Measurements from ENCODE around the gene TSNAXIP1. TPM values are rescaled to one million over a fixed set of nuclear protein-coding genes. Genes with fewer than 3 reads are reported as not detected.

The TSNAXIP1 gene
- total RNA-seq, 1 donor from 2014 or later = 6.6 TPM

- Mint-ChIP-seq H3K9me3 (no peaks in the 10 kb centered on the region), H3K27me3 (ENCODE audit: low read depth) (no peaks in the 10 kb centered on the region), H3K27ac (ENCODE audit: unreplicated experiment) (no peak overlapping the region), H3K4me1 (no peaks in the 10 kb centered on the region), H3K4me3 (no peak overlapping the region), H3K36me3 (ENCODE audit: low read depth) (peaks cover 11% of the 10 kb centered on the region)
- no peak for TF ChIP-seq CTCF (conservative IDR thresholded peaks at IDR 0.05)
- DNase-seq (ENCODE audit: low read depth, low spot score) = no peak
Measured at GRCh38 chr16:67761924-67762323, 44.8 kb upstream of the TSNAXIP1 start.

- Mint-ChIP-seq H3K27ac (ENCODE audit: unreplicated experiment) (no peak overlapping the region), H3K4me1 (no peaks in the 10 kb centered on the region), H3K9me3 (no peaks in the 10 kb centered on the region), H3K4me3 (no peak overlapping the region), H3K27me3 (ENCODE audit: low read depth) (no peaks in the 10 kb centered on the region), H3K36me3 (ENCODE audit: low read depth) (peaks cover 11% of the 10 kb centered on the region)
- no peak for DNase-seq (ENCODE audit: low read depth, low spot score)
- no peak for TF ChIP-seq CTCF (conservative IDR thresholded peaks at IDR 0.05)
Measured at GRCh38 chr16:67762385-67762784, 44.3 kb upstream of the TSNAXIP1 start.

- Mint-ChIP-seq H3K4me3 (no peak overlapping the region), H3K4me1 (no peaks in the 10 kb centered on the region), H3K27ac (ENCODE audit: unreplicated experiment) (no peak overlapping the region), H3K9me3 (no peaks in the 10 kb centered on the region), H3K27me3 (ENCODE audit: low read depth) (no peaks in the 10 kb centered on the region), H3K36me3 (ENCODE audit: low read depth) (peaks cover 11% of the 10 kb centered on the region)
- no peak for TF ChIP-seq CTCF (conservative IDR thresholded peaks at IDR 0.05)
- no peak for DNase-seq (ENCODE audit: low read depth, low spot score)
Measured at GRCh38 chr16:67763066-67763465, 43.6 kb upstream of the TSNAXIP1 start.

- no peak for DNase-seq (ENCODE audit: low read depth, low spot score)
- Mint-ChIP-seq H3K27me3 (ENCODE audit: low read depth) (no peaks in the 10 kb centered on the region), H3K9me3 (no peaks in the 10 kb centered on the region), H3K36me3 (ENCODE audit: low read depth) (peaks cover 11% of the 10 kb centered on the region), H3K27ac (ENCODE audit: unreplicated experiment) (no peak overlapping the region), H3K4me1 (no peaks in the 10 kb centered on the region), H3K4me3 (no peak overlapping the region)
- TF ChIP-seq CTCF (conservative IDR thresholded peaks at IDR 0.05) = no peak
Measured at GRCh38 chr16:67764158-67764667, 42.5 kb upstream of the TSNAXIP1 start.

GRCh38 chr16:67766291-67766690 lies 40.4 kb upstream of the TSNAXIP1 start:
- no peak overlapping the region for H3K27ac Mint-ChIP-seq (ENCODE audit: unreplicated experiment)
- H3K4me1 Mint-ChIP-seq = peaks cover 4% of the 10 kb centered on the region
- no peaks in the 10 kb centered on the region for H3K9me3 Mint-ChIP-seq
- no peaks in the 10 kb centered on the region for H3K27me3 Mint-ChIP-seq (ENCODE audit: low read depth)
- no peak for DNase-seq (ENCODE audit: low read depth, low spot score)
- no peak overlapping the region for H3K4me3 Mint-ChIP-seq
- no peak for TF ChIP-seq CTCF (conservative IDR thresholded peaks at IDR 0.05)
- peaks cover 14% of the 10 kb centered on the region for H3K36me3 Mint-ChIP-seq (ENCODE audit: low read depth)

- TF ChIP-seq CTCF (conservative IDR thresholded peaks at IDR 0.05) = no peak
- peaks cover 15% of the 10 kb centered on the region for H3K36me3 Mint-ChIP-seq (ENCODE audit: low read depth)
- no peak overlapping the region for H3K4me3 Mint-ChIP-seq
- H3K27ac Mint-ChIP-seq (ENCODE audit: unreplicated experiment) = no peak overlapping the region
- H3K27me3 Mint-ChIP-seq (ENCODE audit: low read depth) = no peaks in the 10 kb centered on the region
- no peaks in the 10 kb centered on the region for H3K9me3 Mint-ChIP-seq
- no peak for DNase-seq (ENCODE audit: low read depth, low spot score)
- peaks cover 4% of the 10 kb centered on the region for H3K4me1 Mint-ChIP-seq
Measured at GRCh38 chr16:67767953-67768352, 38.7 kb upstream of the TSNAXIP1 start.
